GM19455 (cell line): ENCODE results near the gene NEK10.
A peak's percentile ranks its signal among the peaks of the same experiment; 100 is the strongest.
"Not testable (repeated sequence)": the region's sequence is repeated elsewhere in the genome, so short reads cannot be mapped to it uniquely, and the experiment has no call there.

Source experiments
- ATAC-seq: cut with Tn5 transposase; IDR thresholded peaks from one replicate; pipeline ENCODE4 v1.9.1; 2021; ENCODE audit not compliant: unreplicated experiment

The NEK10 gene

DNA sequence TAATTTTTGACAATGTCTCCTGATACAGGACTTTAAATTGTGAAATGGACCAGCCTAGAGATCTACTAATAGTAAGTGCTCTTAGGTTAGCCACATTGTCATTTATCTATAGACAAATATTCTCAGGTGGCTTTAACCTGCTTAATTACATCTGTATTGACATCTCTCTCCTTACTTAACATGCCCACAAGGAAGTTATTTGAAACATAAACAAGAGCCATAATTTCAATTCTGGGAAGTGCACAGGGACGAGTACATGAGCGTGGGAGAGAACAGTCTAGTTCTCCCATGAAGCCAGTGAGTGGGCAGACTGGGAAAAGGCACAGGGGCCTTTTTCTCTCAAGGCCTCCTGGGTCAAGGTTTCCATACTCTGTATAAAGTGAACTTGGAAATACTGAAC, 54.2 kb downstream of the NEK10 start:
- ATAC-seq = no peak

DNA sequence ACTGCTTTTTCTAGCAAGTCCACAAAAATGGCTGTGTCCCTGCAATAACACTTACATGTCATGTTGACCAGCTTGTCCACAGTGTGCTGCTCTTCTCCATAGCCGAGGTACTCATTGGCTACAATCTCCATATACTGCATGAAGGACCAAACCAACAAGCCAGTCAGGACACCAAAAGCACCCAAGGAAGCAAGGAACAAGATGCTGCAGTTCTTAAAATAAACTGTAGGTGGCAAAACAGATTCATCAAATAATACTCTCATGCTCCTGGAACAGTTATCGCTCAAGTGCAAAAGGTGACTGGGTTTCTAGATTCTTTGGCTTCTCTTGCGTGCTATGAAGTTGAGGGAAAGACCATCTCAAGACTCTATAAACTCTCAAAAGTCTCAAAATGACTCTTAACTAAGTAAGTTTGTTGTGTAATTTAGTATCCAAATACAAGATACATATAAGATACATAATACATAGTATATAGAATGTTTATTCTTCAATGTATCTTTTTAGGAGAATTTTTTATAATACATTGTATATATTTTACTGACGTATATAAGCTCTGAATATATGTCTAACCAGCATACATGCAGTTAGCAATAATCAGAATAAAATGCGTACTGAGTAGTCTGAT, 57.0 kb downstream of the NEK10 start:
- ATAC-seq = peak; percentile 91

DNA sequence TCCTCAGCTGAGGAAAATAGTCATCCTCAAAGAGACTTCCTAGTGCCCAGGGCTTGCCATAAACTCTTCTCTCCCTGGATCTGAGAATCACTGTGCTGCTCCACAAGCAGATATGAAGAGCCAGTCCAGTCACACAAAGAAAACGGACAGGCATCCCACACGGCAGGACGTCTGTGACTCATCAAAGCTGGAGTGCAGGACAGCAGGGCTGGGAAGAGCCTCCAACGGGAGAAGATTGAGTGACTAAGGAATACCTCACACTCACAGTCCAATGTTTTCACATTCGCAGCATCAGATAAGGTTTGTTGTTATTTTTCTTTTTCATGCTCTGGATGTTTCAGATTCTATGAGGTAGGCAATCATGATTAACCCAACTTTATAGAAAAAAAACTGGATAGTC, 57.8 kb downstream of the NEK10 start:
- no peak for ATAC-seq

DNA sequence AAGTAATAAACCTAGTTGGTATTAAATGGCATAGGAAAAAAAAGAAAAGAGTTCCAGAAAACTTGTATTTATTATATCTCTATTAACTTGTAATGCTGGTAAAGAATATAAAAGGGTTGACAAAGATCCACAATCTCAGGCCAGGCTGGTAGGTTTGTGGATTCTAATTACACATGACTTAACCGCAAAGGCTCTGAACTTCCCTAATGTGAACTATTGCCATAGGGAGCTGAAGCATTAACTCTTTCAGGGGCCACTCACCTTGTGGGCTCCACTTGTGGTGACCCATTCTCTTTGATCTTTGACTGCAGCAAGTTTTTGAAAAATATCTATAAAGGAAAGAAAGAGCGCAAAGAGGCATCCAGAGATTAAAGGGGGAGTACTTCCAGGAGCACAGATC, 58.5 kb downstream of the NEK10 start:
- no peak for ATAC-seq

GRCh38 chr3:27307566-27307965, 61.6 kb downstream of the NEK10 start:
- no peak for ATAC-seq

DNA sequence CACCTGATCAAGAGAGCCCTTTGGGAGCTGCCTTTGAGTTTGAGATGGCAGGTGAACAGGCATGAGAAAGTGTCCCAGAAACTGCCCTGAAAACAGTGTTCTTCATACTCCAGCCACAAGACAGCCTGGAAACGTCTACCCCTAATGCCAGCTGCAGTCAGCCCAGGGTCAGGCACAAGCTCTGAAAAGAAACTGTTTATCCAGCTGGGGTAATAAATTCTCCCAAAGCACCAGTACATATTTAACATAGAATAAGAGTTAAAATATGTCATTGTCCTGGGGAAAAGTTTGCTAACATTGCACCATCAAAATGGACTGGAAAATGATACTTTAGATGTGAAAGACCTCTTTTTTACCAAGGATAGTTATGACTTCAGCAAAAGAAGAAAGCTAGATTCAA, 66.3 kb downstream of the NEK10 start:
- no peak for ATAC-seq

DNA sequence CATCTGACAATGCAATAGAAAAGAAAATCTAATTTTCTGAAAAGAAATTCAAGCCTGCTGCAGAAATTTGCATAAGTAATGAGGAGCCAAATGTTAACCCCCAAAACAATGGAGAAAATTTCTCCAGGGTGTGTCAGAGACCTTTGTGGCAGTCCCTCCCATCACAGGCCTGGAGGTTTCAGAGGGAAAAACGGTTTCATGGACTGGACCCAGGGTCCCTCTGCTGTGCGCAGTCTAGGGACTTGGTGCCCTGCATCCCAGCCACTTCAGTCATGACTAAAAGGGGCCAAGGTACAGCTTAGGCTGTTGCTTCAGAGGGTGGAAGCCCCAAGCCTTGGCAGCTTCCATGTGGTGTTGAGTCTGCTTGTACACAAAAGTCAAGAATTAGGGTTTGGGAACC, 70.2 kb downstream of the NEK10 start:
- ATAC-seq = not testable (repeated sequence)

DNA sequence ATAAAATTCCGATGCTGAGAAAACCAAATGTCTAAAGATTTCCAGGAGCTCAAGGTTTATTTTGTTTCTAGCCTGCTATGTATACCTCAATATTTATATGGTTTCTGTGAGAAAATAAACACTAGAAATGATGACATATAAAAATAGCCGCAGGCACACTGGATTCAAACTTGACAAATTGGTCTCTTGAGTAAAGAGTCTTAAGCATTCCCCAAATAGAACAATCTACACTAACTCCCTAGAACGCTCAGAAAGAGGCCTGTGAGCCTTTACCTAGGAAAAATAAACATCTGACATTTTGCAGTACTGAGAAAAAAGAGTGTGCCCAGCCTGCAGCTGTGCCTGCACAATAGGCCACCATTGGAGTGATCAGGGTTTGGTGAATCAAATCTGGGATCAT, 75.2 kb downstream of the NEK10 start:
- ATAC-seq = no peak

- ATAC-seq = no peak
Observed at GRCh38 chr3:27290760-27291159, 78.4 kb downstream of the NEK10 start.

GRCh38 chr3:27289769-27290413, 79.3 kb downstream of the NEK10 start:
- ATAC-seq = no peak

DNA sequence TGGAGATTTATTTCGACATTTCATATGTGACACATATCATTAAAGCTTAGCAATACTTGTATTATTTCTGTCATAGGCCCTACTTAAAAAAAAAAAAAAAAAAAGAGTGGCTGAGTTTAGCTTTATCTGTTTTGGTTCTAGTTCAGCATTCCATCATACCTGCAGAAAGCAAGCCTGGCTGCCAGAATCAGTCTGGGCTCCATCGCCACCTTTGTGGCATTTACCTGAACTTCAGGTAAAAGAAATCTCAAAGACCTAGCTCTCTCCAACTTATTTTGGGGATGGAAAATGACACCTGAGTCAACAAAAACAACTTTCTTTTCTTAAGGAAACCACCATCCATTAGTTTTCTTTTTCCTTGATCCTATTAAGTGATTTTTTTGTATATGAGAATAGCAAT, 82.1 kb downstream of the NEK10 start:
- ATAC-seq = no peak

GRCh38 chr3:27286467-27286866, 82.7 kb downstream of the NEK10 start:
- ATAC-seq = not testable (repeated sequence)

GRCh38 chr3:27285668-27286067, 83.5 kb downstream of the NEK10 start:
- ATAC-seq = no peak

GRCh38 chr3:27281671-27282150, 87.5 kb downstream of the NEK10 start:
- no peak for ATAC-seq

- ATAC-seq = no peak
Observed at GRCh38 chr3:27279123-27279522, 90.1 kb downstream of the NEK10 start.

DNA sequence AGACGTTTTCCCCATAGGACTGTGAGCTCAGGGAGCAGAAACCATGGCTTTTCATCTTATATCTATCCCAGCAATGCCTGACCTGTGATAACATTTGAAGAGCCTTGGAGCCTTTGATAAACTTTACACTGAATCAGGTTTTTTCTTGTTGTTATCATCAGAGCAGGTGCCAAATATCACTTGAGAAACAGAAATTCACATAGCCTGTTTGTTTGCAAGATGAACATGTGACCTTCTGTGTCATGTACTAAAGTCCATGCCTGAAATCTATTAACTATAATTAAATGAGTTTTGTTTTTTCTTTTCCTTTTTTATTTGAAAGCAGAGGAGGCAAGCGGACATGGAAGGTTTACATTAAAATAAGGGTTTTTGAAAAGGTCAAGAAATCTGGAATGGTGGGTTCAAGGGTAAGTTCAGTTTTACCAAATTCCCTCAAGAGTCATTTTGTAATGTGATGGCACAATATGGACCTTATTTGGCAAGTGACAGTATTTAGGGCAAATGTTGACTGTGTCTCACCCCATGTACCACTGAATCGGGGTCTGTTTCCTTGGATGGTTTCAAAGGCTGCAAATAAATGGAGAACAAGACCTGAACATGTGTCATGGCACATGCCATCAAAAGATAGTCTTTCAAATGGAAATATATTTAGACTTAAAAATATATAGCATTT, 90.7 kb downstream of the NEK10 start:
- ATAC-seq = no peak

DNA sequence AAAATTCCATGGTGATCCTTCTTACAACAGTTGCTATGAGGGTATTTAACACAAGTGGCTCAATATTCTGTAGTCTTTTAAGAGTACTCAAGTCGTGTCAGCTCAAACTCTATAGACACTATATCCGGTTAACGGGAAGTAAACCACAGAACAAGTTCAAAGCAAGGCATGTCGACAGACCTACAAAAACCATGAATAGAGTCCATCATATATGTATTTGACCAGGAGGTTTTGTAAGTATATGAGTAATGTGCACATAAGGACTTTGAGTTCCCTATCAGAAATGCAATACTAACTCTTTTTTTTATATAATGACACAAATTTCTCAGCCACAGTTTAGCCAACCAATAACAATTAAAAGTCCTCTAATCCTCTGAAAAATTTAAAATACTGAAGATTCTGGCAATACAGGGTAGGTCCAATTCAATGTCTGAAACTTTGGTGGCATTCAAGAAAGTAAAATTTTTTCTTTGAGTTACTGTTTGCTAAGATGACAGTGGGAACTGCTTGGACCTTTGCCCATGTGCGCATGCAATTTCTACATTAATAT, 93.7 kb downstream of the NEK10 start:
- no peak for ATAC-seq

- no peak for ATAC-seq
Observed at GRCh38 chr3:27271890-27272289, 97.3 kb downstream of the NEK10 start.

DNA sequence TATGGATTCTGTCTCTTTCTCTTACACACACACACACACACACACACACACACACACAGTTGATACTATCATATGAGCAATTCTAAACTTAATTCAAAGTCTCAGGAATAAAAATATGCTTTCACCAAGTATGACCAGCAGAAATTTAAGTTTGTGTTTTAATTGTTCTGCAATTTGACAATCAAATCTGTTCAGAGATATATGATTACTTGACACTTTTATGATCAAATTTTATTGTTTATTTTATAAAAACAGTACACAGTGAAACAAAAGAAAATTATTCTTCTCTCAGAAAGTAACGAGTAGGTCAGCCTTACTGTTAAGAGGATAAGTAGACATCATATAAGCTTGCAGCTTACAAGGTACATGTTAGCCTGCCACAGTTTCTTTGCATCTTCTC, 114.3 kb downstream of the NEK10 start:
- no peak for ATAC-seq

DNA sequence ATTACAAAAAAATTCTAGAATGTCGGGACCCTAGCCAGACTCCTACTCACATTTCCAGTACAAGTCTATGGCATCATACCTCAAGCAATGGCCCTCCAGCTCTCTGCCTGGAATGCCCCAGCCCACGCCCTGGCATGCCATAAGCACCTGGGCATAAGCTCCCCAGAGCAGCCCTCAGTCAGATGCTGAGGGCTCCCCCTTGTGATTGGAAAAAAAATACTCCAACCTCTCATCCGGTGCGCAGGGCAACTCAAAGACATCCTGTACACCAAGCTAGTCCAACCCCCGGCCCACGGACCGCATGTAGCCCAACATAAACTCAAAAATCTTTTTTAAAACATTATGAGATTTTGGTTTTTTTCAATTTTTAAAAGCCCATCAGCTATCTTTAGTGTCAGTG, 115.4 kb downstream of the NEK10 start:
- peak; percentile 69 for ATAC-seq

GRCh38 chr3:27253391-27253790, 115.8 kb downstream of the NEK10 start:
- ATAC-seq = no peak

DNA sequence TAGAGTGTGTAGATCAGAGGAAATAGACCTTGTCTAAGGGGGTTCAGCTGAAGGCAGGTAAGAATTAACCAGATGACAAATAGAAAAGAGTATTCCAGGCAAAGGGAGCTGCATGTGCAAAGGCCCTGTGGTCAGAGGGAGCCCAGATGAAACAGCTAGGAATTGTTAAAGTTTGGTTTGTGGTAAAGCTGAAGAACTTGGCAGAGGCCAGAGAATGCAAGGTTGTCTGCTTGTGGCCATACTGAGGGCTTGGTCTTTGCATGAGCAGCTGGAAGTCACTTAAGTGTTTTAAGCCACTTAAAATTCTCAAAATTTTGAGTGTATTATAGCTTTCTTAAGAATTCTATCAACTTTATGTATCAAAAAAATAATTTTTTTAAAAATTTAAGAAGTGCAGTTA, 116.5 kb downstream of the NEK10 start:
- no peak for ATAC-seq
